NOMO-1 (cell line): ENCODE results near the gene RBM14.
A peak's percentile ranks its signal among the peaks of the same experiment; 100 is the strongest.
"Not testable (repeated sequence)": the region's sequence is repeated elsewhere in the genome, so short reads cannot be mapped to it uniquely, and the experiment has no call there.

Experiments
- DNase-seq, 2 experiments: peaks; one replicate each; lab custom pipeline; 2025; ENCODE audit not compliant: unreplicated experiment in 2 of 2; lab: John Stamatoyannopoulos, UW

The RBM14 gene

GRCh38 chr11:66595245-66595904 is 21.1 kb upstream of the RBM14 start:
- peak; percentile 82 to 88 for DNase-seq

GRCh38 chr11:66598993-66599392 is 17.4 kb upstream of the RBM14 start:
- no peak for DNase-seq

- DNase-seq = no peak
These were observed 16.2 kb upstream of the RBM14 start for GRCh38 chr11:66600219-66600618.

GRCh38 chr11:66600631-66601233 is 15.7 kb upstream of the RBM14 start:
- peak in 1 of 2 experiments; percentile 20 for DNase-seq

- no peak for DNase-seq
These were observed 13.4 kb upstream of the RBM14 start for GRCh38 chr11:66603072-66603471.

- no peak for DNase-seq
These were observed 12.3 kb upstream of the RBM14 start for GRCh38 chr11:66604155-66604554.

GRCh38 chr11:66606608-66607007 is 9.8 kb upstream of the RBM14 start:
- not testable (repeated sequence) for DNase-seq

GRCh38 chr11:66607126-66607834 is 9.2 kb upstream of the RBM14 start:
- peak in 1 of 2 experiments; percentile 9 for DNase-seq

- no peak for DNase-seq
These were observed 6.5 kb upstream of the RBM14 start for GRCh38 chr11:66609721-66610617.

GRCh38 chr11:66612458-66612857 is 4.0 kb upstream of the RBM14 start:
- no peak for DNase-seq

GRCh38 chr11:66614073-66614472 is 2.4 kb upstream of the RBM14 start:
- no peak for DNase-seq

- peak in 1 of 2 experiments; percentile 51 for DNase-seq
These were observed 865 bp downstream of the RBM14 start for GRCh38 chr11:66617155-66617834.

GRCh38 chr11:66619080-66619554 is 2.7 kb downstream of the RBM14 start:
- peak; percentile 67 to 95 for DNase-seq

GRCh38 chr11:66624450-66624849 is 8.0 kb downstream of the RBM14 start:
- DNase-seq = no peak

GRCh38 chr11:66625041-66625751 is 8.8 kb downstream of the RBM14 start:
- DNase-seq = no peak

GRCh38 chr11:66625752-66626149 is 9.3 kb downstream of the RBM14 start:
- no peak for DNase-seq

- no peak for DNase-seq
These were observed 10.0 kb downstream of the RBM14 start for GRCh38 chr11:66626382-66626781.

- no peak for DNase-seq
These were observed 10.5 kb downstream of the RBM14 start for GRCh38 chr11:66626926-66627325.

GRCh38 chr11:66628061-66628603 is 11.7 kb downstream of the RBM14 start:
- no peak for DNase-seq
